GM12891 (cell line): ENCODE results near the gene ADPRH.

Experiments used
- PAX5 ChIP-seq: IDR thresholded peaks from 2 replicates; pipeline ENCODE4 v1.6.1; 2011; ENCODE audit warnings: low read length, moderate library complexity, mild to moderate bottlenecking; ENCODE audit not compliant: insufficient read depth, severe bottlenecking
- POLR2A ChIP-seq: IDR thresholded peaks from 2 replicates; pipeline ENCODE4 v1.6.1; 2011; ENCODE audit warnings: low read depth, low read length, control low read depth
- POLR2AphosphoS5 ChIP-seq: IDR thresholded peaks from 2 replicates; pipeline ENCODE4 v1.6.1; 2011; ENCODE audit warnings: low read depth, low read length, control low read depth
- SPI1 ChIP-seq: IDR thresholded peaks from 2 replicates; pipeline ENCODE4 v1.6.1; 2011; ENCODE audit warnings: low read depth, low read length, control low read depth
- TAF1 ChIP-seq: IDR thresholded peaks from 2 replicates; pipeline ENCODE4 v1.6.1; 2011; ENCODE audit warnings: low read depth, low read length, control low read depth

- TF ChIP-seq SPI1 (no peak), POLR2A (no peak; the same call in 1 of the 2 replicates), POLR2AphosphoS5 (peak; percentile 46; the same call in 1 of the 2 replicates), TAF1 (peak; percentile 79), PAX5 (peak; percentile 21)
Observed at GRCh38 chr3:119559441-119559963, 19.8 kb upstream of the ADPRH start, which contains the start of gene CD80.
